GM18873 (cell line): ENCODE data around the gene CCDC13.

ENCODE experiments used
- ATAC-seq: cut with Tn5 transposase; IDR thresholded peaks from one replicate; pipeline ENCODE4 v1.9.1; 2021; ENCODE audit warnings: mild to moderate bottlenecking, moderate library complexity, moderate number of reproducible peaks; ENCODE audit not compliant: unreplicated experiment, low FRiP score

Gene CCDC13

GRCh38 chr3:42735019-42735418 lies 38.0 kb downstream of the CCDC13 start:
- no peak for ATAC-seq

DNA sequence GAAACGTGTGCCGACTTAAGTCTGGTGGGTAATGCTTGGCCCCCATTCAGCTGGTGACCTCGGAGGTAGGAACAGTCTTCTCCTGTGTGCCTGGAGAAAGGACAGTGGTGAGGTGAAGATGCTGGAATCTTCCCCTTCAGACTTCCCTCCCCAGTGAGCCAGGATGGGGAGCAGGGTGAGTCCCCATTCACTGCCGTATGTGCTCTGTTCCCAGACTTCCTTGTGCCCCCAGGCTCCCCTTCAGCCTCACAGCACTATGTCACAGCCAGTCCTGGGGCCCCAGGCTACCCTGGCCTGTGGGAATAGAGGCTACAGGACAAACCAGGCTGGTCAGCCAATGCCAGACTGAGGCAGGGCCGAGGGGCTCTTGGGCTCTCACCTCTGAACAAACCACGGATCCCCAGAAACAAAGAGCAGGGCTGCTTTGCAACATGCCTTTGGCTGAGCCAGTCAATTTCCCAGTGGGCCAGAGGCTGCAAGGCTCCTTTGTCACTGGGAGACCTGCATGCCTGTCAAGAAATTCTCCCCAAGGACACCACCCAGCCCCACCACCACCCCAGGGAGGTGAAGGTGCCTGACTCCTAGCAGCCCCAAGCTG lies 38.7 kb downstream of the CCDC13 start:
- ATAC-seq: no peak

GRCh38 chr3:42733501-42734262 lies 39.4 kb downstream of the CCDC13 start:
- no peak for ATAC-seq

GRCh38 chr3:42732829-42733459 lies 40.1 kb downstream of the CCDC13 start:
- no peak for ATAC-seq

- no peak for ATAC-seq
Observed at GRCh38 chr3:42732196-42732828, 40.7 kb downstream of the CCDC13 start.

DNA sequence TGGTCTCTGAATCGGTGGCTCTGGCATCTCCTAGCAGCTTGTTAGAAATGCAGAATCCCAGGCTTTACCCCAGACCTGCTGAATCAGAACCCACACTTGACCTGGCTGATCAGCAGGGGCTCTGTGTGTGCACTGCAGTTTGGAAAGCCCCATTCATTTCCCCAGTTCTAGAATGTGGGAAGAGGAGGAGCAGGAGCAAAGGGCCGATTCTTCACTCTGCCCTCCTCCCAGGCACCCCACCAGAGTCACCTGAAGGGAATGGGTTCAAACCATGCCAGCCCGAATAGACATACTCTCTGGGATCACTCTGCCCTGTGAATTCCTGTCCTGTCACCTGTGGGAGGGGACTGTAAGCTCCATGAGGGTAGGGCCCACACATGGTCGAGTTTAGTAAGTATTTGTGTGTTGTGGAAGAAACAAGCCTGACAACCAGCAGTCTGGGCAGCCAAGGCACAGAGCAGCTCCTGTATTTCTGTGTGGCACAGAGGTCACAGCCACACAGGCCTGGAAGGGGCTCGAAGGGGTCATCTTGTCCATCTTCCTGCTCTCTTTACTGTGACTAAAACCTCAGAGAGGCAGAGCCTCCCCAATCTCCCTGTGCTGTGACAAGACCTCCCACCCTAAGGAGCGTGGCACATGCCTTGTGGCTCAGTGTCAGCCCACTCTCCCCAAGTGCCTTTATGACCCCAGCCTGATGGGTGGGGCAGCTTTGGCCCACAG lies 41.4 kb downstream of the CCDC13 start:
- ATAC-seq: no peak

DNA sequence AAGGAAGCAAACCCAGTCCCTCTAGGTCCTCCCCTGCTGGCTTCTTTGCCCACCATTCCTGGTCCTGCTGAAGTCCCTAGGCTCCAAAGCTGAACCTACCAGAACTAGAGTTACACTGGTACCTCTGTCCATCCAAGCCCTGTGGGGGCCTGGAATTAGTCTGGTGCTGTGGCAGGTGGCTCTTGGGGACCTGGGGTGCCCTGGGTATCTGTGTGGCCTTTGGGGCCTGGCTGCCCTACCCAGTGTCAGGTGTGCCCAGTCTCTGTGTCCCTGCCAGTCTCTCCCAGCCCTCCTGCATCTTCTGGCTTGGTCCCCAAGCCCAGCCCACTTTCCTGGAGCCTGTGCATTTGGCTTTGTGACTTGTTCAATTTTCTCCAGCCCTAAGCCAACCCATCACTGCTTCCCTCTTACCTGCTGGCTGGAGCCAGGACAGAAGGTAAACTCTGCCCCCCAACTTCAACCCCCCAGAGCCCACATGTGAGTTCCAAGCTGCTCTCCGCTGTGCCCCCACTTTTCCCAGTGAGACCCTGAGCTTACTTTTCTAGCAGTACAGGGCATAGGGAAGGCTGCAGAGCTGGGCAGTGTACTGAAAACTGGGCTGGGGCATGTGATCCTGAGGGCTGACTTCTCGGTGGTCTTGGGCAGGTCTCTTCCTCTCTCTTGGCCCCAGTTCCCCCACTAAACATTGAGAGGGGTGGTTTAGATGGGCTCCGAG lies 42.2 kb downstream of the CCDC13 start:
- ATAC-seq: no peak

GRCh38 chr3:42730294-42730693 lies 42.8 kb downstream of the CCDC13 start:
- ATAC-seq: no peak

- ATAC-seq: no peak
Observed at GRCh38 chr3:42729404-42730145, 43.5 kb downstream of the CCDC13 start.

GRCh38 chr3:42728668-42729364 lies 44.2 kb downstream of the CCDC13 start:
- ATAC-seq: no peak

- no peak for ATAC-seq
Observed at GRCh38 chr3:42728056-42728455, 45.0 kb downstream of the CCDC13 start.

- ATAC-seq: no peak
Observed at GRCh38 chr3:42725454-42725853, 47.6 kb downstream of the CCDC13 start.

- no peak for ATAC-seq
Observed at GRCh38 chr3:42723219-42723618, 49.8 kb downstream of the CCDC13 start.
